C4-2B (cell line): ENCODE measurements around the gene LASP1.

ENCODE experiments used
- ZFX ChIP-seq: fragments of 450-650 bp; IDR thresholded peaks from 2 replicates; pipeline ENCODE4 v1.6.1; 2017
- TF ChIP-seq, protein P1 (sequence below): fragments of 450-650 bp; conservative IDR thresholded peaks from 2 replicates; pipeline ENCODE4 v1.5.1; 2017; ENCODE audit warnings: mild to moderate bottlenecking

DNA sequence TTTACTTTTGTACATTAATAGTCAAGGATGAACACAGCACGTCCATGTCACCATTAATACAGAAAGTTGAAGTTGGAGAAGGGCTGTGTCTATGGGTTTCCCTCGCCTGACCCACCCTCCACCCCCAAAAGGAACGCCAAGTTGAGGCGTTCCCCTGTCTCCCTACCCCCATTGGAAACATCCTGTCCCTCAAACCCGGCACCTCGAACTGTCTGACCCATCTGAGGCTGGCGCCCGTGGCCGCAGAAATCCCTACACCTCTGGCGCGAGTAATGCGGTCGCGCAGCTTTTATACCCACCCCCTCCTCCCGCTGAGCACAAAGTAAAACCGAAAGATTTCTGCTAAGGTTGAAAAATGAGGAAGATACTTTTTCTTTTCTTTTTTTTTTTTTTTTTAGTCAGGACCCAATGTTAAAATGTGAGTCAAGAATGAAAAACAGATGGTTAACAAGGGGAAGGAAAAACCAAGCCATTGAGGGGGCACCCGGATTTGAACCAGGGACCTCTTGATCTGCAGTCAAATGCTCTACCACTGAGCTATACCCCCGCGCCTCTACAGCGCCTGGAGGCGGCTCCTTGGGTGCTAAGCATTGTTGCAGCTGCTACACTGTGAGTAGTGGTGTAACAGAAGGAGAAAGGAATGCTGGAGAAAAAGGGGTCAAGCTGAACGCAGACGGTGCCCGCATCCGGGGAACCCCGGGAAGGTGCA is 887 bp upstream of the LASP1 start:
- TF ChIP-seq, protein P1, sequence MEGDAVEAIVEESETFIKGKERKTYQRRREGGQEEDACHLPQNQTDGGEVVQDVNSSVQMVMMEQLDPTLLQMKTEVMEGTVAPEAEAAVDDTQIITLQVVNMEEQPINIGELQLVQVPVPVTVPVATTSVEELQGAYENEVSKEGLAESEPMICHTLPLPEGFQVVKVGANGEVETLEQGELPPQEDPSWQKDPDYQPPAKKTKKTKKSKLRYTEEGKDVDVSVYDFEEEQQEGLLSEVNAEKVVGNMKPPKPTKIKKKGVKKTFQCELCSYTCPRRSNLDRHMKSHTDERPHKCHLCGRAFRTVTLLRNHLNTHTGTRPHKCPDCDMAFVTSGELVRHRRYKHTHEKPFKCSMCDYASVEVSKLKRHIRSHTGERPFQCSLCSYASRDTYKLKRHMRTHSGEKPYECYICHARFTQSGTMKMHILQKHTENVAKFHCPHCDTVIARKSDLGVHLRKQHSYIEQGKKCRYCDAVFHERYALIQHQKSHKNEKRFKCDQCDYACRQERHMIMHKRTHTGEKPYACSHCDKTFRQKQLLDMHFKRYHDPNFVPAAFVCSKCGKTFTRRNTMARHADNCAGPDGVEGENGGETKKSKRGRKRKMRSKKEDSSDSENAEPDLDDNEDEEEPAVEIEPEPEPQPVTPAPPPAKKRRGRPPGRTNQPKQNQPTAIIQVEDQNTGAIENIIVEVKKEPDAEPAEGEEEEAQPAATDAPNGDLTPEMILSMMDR: no peak; the same call in 1 of the 2 replicates
- TF ChIP-seq ZFX: no peak
